Measurements from ENCODE around the gene ZXDC.

ZXDC gene

GRCh38 chr3:126488886-126489569 lies 13.3 kb upstream of the ZXDC start:
- no peak for DNase-seq (ENCODE audit: low read depth)

DNA sequence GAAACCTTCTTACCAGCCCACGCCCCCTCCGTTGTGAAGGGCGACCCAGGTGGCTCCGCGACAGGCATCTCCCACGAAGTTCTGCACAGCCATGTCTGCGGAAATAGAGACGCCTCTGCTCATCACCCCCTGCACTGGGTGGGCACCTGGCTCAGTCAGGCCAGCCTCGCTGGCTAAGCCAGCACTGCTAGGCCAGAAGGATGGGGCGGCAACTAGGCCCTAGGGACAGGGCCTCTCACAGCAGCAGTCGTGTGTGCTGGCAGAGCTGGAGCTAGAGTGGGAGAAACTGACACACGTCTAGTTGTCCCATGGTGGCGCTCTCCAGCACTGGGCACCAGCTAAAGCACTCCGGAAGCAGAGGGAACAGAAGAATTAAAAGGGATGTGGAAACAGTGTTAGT lies 12.5 kb upstream of the ZXDC start:
- no peak for DNase-seq (ENCODE audit: low read depth)

DNA sequence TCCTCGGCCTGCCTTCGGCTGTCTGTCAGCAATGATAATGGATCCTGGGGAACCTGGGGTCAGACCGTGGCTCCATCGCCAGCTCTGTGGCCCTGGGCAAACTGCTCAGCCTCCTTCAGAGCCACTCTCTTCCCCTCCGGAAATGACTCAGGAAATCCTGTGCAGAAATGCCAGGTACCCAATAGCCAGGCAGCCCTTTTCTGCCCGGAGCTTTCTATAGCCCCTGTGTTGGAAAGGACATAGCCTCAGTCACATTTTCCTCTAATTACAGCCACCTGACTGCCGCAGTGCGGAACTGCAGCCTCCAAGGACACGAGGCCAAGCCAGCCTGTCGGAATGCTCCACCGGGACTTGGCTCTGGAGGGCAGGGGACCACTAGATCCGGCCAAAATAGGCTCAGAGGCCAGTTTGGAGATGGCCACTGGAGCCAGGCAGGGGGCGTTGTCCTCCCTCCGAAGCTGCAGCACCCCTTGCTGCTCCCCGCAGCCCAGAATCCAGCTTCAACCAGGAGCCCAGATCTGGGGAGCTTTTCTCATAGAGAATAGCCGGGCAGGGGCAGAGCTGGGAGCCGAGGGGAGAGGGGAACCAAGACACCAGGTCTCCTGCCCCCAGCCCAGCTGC lies 11.6 kb upstream of the ZXDC start:
- DNase-seq (ENCODE audit: low read depth): no peak

- DNase-seq (ENCODE audit: low read depth): no peak
Observed at GRCh38 chr3:126486360-126486847, 10.7 kb upstream of the ZXDC start.

DNA sequence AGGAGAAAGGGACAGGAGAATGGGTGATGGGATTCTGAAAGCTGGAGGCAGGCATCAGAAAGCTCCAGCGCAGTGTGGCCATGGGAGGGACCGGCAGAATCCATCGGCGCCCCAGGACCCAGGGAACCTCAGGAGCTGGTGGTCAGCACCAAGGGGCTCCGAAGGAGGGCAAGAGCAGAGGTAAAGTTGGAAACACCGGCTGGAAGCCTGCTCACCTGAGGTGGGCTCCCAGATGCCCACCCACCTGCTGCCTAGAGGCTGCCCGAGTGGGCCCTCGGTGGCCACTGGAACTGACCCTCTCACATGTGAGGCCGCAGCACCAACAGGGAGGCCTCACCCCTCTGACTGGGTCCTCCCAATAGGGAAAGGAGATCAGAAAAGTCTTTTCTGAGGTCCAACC lies 10.3 kb upstream of the ZXDC start:
- no peak for DNase-seq (ENCODE audit: low read depth)

DNA sequence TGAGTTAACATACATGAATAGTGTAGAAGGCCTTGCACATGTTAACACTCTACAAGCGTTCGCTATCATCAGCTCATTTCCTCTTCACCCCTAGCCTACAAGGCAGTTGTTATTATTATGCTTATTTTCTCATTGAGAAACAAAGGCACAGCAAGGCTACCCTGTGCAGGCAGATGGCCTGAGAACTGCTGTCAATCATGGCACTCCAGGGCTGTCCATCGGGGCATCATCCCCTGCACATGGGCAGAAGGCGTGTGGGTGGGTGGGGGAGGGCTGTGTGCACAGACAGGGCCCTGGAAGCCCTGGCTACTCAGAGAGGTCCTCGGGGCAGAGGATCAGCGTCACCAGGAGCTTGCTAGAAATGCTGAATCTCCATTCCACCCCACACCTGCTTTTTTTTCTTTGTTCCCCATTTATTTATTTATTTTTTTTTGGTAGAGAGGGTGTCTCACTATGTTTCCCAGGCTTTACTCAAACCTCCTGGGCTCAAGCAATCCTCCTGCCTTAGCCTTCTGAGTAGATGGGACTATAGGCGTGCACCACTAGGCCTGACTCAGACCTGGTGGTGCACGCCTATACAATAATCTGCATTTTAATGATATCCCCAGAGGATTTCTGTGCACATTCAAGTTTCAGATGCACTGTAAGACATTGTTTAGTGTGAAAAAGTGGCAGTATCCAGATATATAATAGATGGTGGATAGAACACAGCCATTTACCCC lies 9.6 kb upstream of the ZXDC start:
- DNase-seq (ENCODE audit: low read depth): no peak

DNA sequence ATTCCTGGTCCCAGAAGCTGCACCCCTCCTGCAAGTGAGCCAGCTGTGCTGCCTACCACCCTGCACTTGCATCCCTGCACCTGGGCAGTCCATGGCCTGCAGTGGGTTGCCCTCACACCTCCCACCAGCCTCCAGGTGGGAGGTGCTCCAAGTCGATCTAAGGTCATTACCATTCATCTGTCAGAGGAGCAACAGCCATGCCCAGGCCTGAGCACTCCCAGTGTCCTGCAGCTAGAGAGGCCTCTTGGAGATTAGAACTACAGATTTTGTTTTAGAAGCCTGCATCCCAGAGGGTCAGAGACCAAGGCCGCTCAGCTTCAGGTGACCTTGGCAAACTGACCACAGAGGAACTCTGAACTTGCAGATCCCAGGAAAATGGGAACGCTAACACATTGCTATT lies 9.0 kb upstream of the ZXDC start:
- DNase-seq (ENCODE audit: low read depth): no peak

GRCh38 chr3:126484148-126484547 lies 8.5 kb upstream of the ZXDC start:
- DNase-seq (ENCODE audit: low read depth): no peak

DNA sequence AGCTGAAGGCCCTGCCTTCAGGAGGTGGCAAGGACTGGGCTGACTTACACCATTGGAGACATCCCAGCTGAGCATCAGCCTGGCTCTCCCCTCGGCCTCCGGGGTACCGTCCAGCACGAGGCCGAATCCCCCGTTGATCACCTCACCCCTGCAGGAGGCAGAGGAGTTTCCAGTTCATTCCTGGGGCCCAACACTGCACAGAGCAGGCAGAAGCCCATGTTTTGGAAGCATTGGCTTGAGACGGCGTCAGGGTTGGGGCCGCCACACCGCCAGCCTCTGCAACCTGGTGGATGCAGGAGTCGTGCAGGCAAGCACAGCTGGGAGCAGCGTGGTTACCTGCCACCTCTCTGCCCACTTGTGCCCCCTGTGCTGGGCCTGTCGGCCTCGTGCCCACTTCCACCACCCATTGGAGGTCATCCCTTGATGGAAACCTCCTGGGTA lies 7.7 kb upstream of the ZXDC start:
- DNase-seq (ENCODE audit: low read depth): no peak

DNA sequence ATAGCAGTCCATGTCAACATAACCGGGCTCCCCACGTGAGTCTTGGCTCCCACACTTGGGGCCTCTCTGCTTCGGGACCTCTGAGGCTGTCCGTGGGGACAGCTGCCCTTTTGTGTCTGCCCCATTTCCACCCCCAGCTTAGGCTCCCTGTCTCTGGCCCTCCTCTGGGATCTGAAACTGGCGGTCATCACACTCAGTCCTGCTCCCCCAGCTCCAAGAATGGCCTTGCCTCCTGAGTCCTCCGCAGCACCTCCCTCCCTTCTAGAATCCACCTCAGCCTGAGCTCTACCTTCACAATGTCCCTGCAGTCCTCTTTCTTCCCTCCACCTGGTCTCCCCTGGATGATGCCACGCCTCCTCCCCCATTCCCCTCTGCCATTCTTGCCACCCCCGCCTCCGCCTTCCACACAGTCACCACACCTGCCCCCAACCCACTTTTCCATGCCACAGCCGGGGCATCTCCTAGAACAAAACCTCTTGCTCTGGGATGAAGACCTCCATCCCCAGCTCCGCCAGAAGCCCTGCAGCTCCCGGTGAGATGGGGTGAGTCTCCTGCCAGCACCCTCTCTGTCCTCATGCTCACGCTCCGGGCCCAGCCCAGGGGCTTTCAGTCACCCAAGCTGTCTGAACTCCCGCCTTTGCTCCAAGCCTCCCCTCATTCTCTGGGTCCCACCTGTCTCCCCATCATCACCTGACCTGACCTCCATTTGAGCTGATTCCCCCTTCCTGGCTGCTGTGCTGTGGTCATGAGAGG lies 7.0 kb upstream of the ZXDC start:
- no peak for DNase-seq (ENCODE audit: low read depth)

DNA sequence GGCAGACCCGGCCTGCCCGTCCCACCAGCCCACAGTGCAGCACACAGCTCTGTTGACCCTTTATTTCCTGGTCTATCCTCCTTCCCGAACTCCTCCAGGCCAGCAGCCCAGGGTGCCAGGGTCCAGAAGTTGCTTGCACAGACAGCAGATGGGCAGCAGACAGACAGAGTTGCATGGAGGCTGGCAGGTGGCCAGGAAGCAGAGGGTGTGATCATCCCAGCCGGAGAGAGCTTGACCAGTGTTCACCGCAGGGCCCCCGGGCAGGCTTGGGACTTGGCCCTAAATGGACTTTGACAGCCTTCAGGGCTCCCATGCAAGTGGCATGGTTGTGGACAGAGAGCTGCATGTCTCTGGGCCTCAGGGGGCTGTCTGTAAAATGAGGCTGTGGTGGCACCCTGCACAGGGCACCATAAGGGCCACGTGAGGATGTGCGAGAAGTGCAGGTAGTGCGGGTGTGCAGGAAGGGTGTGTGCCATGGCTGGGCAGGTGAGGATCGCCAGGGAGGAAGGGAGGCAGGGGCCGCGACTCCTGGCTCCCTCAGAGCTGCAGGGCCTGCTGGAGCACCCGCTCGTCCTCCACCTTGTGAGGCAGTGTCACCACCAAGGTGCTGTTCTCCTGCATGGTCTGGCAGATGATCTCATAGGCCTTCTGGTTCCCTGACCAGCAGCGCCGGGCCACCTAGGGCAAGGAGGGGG lies 6.3 kb upstream of the ZXDC start:
- DNase-seq (ENCODE audit: low read depth): no peak

GRCh38 chr3:126480861-126481260 lies 5.2 kb upstream of the ZXDC start:
- DNase-seq (ENCODE audit: low read depth): no peak

DNA sequence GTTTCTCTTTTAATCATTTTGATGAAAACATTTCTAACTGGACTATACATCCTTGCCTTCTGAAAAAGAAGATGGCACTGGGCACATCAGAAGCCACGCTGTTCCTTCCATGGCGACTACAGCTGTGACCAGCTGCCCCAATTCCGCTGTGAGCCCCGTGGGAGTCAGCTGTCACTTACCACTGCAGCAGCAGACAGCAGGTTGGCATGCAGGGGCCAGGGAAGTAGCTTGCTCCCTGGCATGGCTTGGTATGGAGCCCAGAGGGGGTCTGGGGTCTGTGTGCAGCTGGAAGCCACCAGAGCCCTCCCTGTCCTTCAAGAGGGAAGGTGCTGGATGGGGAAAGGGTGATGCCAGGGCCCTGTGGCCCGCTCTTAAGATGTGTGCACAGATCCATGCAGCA lies 4.5 kb upstream of the ZXDC start:
- DNase-seq (ENCODE audit: low read depth): no peak

DNA sequence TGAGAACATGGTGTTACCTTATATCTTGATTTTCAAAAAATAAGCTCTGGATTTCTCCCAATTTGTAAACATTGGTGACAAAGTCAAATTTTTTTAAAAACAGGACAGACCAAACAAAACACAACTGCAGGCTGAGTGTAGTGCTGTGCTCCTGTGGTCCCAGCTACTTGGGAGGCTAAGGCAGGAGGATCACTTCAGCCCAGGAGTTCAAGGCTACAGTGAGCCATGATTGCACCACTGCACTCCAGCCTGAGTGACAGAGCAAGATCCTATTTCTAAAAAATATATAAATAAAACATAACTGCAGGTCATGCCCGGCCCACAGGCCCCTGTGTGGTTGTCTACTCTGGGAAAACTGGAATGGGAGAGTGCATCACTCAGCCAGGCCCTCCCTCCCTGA lies 4.0 kb upstream of the ZXDC start:
- no peak for DNase-seq (ENCODE audit: low read depth)

DNA sequence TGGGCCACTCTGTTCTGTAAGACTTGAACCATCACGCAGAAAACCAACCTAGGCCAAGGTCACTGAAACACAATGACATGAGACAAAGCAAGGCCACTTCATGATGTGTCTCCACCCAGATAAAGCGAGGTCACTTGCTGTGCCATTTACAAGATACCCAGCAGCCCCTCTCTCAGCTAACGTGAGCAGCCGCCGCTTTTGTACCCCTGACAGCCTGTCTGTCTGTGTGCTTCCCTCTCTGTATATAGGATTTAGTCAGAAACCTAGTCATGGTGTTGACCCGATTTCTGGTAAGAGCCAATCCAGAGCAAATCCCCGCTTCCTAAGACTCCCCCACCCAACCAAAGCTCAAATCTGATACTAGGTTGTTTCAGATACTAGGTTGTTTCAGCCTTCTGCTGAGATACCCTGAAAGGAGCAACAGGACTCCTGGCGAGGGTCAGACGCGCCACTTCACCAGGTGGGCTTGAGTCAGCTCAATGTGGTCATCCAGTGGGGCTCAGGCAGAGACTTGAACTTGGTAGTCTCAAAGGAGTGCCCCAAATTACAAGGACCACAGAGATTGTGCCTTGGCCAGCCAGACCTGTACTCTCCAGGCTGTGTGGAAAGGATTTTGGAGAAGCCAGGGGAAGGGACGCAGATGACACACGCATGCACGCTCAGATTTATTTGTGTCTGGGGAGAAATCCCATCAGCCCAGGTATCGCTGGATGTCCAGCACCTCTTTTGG lies 3.1 kb upstream of the ZXDC start:
- no peak for DNase-seq (ENCODE audit: low read depth)

DNA sequence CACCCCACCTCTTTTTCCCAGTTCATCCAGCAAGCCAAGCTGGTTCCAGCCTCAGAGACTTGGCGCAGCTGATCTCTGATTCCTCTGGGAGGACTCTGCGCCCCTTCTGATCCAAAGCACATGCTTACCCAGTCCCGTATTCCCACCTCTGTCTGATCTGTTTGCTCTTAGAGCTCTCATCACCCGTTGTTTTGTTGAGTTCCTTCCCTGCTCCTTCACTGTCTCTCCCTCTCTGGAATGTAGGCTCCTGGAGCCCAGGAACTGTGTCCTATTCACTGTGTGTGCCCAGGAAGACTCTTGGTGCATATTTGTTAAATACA lies 1.3 kb upstream of the ZXDC start:
- no peak for DNase-seq (ENCODE audit: low read depth)

DNA sequence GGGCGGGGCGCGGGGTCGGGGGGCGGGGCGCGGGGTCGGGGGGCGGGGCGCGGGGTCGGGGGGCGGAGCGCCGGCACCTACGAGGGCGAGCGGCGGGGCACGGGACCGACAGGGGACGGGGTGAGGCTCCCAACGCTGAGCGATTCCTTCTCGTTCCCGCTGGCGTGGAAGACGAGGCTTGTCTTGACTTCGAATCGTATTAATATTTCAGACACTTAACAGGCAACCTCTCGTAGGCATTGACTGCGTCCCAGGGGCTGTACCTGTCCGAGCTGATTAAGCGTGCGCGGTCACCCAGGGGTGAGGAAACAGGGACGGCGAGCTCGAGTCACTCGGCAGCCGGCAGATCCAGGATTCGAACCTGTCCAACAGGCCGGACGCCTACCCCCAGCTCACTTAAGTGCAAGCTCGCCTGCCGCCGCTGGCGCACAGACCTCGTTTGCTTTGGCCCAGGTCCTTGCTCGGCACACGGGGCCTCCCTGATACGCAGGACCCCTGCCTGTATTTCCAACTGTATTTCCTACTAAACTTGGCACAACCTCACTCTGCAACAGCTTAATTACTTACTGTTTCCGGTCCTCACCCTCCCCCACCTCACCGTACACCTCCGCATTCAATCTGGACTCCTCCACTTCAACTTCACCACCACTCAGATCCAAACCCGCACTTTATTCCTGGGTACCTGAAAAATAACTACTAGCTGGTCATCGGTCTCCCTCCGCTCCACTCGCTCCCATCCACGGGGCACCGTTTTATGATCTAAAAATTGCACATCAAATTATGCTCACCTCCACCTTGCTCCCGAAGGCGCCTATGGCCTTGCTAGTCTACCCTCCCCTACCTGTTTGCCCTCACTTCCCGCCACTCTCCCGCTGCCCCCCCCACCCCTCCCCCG lies 722 bp upstream of the ZXDC start:
- DNase-seq (ENCODE audit: low read depth): no peak

DNA sequence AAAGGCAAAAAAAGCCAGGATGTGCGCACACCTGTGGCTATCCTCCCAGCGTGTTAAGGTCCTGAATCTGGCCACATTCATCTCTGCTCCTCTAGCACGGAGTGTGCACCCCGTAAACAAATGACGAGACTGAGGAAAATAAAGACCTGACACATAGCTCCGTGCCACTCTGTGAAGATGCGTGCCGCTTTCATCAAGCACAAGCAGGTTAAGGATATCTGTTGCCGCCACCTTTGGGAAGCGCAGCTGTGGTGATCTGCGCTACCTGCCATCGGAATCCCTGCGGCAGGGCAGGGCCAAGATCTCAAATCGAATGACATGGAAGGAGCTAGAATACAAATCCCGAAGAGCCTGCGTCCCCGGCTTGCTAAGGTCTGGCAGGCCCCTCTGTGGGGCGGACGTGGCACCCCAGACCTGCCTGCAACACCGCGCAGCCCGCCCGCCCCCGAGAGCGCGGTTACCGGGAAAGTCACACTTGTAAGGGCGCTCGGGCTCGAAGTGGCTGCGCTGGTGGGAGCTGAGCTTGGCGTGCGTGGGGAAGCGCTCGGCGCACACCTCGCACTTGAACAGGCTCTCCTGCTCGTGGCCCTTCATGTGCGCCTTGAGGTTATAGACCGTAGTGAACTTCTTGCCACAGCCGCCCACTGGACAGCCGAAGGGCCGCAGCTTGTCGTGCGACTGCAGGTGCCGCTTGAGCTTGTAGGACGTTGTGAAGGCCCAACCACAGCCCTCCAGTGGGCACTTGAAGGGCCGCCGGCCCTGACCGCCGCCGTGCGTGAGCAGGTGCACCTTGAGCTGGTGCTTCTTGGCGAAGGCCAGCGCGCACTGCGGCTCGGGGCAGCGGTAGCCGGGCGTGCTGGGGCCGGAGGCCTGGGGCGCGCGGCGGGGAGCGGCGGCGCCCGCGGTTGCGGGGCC lies 936 bp downstream of the ZXDC start:
- no peak for DNase-seq (ENCODE audit: low read depth)

All from activated gamma-delta T cell treated with anti-CD3 and anti-CD28 coated beads, Interleukin-2, amount 50 U/mL, for 16 hours (primary cell).